CD4-positive, alpha-beta T cell treated with Interleukin-21 for 1 hour (primary cell): ENCODE results near the gene ZNF525.
"Not testable (repeated sequence)": the region's sequence is repeated elsewhere in the genome, so short reads cannot be mapped to it uniquely, and the experiment has no call there.

Source experiments
- DNase-seq: peaks from one replicate; pipeline ENCODE4 v3.0.0-alpha.2; 2020

ZNF525 gene

DNA sequence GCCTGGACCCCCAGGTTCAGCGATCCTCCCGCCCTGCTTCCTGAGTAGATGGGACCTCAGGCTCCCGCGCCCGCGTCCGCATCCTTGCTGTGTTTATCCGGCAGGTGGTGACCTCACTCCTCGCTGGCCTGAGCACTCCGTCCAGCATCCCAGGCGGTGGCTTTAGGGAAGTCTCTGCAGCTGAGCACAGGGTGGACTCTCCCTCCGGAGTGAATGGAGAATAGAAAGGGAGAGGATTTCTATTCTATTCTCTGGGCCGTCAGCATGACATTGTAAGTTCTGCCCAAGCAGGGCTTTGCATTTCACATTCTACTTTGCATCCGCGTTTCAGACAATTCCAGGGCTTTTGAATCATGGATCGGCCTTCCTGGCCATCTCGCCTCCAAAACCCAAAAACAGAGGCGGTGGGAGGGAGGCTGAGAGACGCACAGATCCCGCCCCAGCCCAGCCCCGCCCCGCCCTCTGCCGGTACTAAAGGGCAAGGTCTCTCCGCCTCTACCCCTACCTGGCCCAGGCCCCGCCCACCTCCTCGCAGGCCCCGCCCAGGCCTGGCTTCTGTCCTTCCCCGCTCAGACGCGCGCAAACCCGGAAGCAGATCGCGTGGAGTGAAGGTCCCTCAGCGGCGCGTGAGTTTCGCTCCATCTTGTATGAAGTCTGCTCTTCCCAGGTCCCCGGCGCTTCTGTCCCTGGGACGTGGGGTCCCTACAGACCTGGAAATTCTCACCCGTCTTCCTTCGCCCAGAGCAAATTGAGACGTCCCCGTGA, at the start of gene ZNF525:
ZNF525 (plus strand) TSS at position 572 of the 765 bp plus-strand sequence. CDS start 6,577 bp downstream, outside the sequence.
- peak; percentile 96 for DNase-seq

DNA sequence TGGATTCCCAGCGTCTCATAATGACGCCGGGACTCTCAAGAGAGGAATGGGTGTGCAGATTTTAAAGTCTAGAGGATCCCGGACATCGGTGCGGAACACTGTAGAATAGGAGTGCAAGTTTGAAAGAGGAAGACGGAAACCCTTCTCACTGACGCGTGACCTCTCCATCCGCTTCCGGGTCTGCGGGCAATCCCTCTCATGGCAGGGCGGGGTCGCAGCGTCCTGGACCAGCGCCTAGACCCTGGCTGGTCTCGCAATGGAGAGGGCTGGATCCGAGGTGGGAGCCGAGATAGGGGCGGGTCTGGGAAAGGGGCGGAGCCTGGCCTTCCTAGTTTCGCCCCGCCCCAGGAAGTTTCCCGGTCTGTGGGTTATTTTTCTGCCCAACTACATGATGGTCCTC, 36.5 kb upstream of the ZNF525 start:
- no peak for DNase-seq

DNA sequence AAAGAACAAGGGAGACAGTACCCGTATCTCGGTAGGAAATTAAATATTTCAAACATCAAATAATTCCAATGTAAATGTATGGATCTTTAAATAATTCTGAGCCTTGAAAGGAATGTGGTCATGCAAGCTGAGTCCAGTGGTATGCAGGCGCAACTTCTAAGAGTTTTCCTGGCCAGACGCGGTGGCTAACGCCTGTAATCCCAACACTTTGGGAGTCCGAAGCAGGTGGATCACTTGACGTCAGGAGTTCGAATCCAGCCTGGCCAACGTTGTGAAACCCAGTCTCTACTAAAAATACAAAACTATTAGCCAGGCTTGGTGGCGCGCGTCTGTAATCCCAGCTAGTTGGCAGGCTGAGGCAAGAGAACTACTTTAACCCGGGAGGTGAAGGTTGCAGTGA, 33.0 kb upstream of the ZNF525 start:
- no peak for DNase-seq

DNA sequence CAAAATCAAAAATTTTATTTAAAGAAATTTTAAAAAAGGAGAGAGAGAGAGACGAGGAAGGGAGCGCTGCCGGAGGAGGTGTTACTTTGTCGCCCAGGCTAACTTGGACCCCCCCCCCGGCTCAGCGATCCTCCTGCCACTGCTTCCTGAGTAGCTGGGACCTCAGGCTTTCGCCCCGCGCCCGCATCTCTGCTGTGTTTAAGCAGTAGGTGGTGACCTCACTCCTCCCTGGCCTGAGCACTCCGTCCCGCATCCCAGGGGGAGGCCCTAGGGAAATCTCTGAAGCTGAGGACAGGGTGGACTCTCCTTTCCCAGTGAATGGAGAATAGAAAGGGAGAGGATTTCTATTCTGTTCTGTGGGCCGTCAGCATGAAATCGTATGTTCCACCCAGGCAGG, 32.4 kb upstream of the ZNF525 start:
- DNase-seq = peak; percentile 27

DNA sequence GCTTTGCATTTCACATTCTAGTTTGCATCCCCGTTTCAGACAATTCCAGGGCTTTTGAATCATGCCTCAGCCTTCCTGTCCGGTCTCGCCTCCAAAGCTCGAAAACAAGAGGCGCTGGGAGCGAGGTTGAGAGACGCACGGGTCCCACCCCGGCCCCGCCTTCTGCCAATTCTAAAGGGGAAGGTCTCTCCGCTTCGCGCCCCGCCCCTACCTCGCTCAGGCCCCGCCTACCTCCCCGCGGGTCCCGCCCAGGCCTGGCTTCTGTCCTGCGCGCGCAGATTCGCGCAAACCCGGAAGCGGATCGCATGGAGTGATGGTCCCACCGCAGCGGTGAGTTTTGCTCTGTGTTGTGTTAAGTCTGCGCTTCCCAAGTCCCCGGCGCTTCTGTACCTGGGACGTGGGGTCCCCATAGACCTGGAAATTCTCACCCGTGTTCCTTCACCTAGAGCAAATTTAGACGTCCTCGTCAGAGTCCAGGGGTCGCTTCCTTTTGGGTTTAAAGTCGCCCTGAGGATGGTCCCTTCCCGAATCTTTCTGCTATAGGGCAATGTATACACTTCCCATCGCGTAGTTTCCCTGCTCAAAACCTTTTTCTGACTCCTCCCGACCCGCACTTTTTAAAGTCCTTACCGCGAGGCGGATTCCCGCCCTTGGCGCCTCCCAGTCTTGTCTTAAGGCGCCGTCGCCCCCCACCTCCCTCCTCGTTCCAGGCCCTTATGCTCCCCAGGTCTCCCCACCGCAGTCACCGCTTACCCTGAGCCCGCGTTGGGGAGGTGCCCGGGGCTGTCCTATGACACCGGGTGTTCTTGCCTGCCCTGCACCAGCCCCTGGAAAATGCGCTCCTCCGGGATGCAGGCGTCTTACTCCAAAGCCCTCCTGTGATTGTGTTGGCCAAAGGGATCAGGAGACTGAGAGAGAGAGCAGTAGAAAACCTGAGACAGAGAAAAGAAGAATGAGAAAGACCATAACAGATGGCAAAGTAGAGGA, 31.7 kb upstream of the ZNF525 start, which contains the start of gene ZNF845:
ZNF845 (plus strand) TSS at position 287 of the 987 bp plus-strand sequence. CDS start 7,559 bp downstream, outside the sequence.
- DNase-seq = peak; percentile 96

GRCh38 chr19:53344403-53344802, 21.1 kb upstream of the ZNF525 start:
- DNase-seq = not testable (repeated sequence)

GRCh38 chr19:53355739-53356138, 9.8 kb upstream of the ZNF525 start:
- DNase-seq = no peak

DNA sequence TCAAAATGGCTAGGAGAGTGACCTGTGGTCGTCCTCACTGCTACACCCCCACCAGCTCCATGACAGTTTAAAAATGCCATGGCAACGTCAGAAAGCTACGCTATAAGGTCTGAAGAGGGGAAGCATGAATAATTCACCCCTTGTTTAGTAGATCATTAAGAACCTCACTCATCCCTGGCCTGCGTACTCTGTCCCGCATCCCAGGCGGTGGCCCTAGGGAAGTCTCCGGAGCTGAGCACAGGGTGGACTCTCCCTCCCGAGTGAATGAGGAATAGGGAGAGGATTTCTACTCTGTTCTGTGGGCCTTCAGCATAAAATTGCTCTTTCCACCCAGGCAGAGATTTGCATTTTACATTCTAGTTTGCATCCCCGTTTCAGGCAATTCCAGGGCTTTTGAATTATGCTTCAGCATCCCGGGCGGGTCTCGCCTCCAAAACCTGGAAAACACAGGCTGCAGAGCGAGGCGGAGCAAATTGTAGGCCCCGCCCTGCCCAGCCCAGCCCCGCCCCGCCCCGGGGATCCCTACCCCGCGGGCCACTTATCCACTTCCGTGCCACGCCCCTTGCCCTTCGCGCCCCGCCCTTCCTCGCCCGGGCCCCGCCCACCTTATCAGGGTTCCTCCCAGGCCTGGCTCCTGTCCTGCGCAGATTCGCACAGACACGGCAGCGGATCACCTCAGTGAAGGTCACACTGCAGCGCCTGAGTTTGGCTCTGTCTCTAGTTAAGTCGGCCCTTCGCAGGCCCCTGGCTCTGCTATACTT, 7.5 kb upstream of the ZNF525 start:
- DNase-seq = no peak

GRCh38 chr19:53360056-53360455, 5.4 kb upstream of the ZNF525 start:
- not testable (repeated sequence) for DNase-seq

- peak; percentile 60 for DNase-seq
Observed at GRCh38 chr19:53365899-53366493, 491 bp downstream of the ZNF525 start.

DNA sequence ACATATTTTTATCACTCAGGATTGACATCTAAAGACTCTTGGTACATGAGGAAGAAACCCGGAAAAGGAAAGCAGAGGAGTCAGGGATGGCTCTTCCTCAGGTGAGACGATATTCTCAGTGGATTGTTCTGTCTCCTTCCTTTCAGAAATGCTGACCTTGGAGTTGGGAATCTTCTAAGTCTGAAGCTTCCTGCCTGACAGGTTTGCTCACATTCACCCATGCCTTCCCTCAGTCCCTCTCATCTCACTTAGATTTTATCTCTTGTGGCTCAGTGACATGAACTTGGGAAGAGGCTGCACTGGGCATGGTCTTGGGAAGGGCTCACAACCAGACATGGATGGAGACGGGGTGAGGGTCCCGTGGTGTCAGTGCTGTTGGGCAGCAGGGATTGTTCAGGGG, 6.7 kb downstream of the ZNF525 start:
- no peak for DNase-seq

- no peak for DNase-seq
Observed at GRCh38 chr19:53374288-53374687, 8.8 kb downstream of the ZNF525 start.

- no peak for DNase-seq
Observed at GRCh38 chr19:53374743-53375142, 9.2 kb downstream of the ZNF525 start.

- no peak for DNase-seq
Observed at GRCh38 chr19:53381376-53381775, 15.9 kb downstream of the ZNF525 start.

- no peak for DNase-seq
Observed at GRCh38 chr19:53388168-53388567, 22.7 kb downstream of the ZNF525 start.

DNA sequence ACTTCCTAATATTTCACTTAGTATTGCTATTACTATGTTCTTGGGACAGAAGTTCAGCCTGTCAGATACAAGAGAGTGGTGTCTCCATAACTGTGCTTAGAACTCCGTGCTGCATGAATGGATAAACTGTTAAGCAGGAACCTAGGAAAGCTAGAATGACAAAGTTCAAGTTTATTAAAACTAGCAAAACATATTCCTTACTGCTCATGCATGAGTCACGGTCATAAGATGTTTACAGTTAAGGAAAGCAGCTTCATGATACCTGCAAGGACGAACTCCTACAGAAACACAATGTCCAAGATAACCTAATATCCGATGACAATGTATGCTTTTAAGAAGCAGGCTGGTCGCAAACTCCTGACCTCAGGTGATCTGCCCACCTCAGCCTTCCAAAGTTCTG, 23.4 kb downstream of the ZNF525 start:
- DNase-seq = no peak

GRCh38 chr19:53389571-53389970, 24.1 kb downstream of the ZNF525 start:
- no peak for DNase-seq

- DNase-seq = no peak
Observed at GRCh38 chr19:53389978-53390377, 24.5 kb downstream of the ZNF525 start.

- no peak for DNase-seq
Observed at GRCh38 chr19:53394522-53394973, 29.0 kb downstream of the ZNF525 start.

GRCh38 chr19:53394974-53395839, 29.7 kb downstream of the ZNF525 start, which contains the start of gene ZNF765:
Gene ZNF765 (plus strand): TSS chr19:53395149. CDS start chr19:53398016, 2,867 bp downstream.
- DNase-seq = peak; percentile 95
